Lung (tissue), 12 donors: ENCODE results near the gene KANK4. TPM values are rescaled to one million over a fixed set of nuclear protein-coding genes. Genes with fewer than 3 reads are reported as not detected.

Experiments
- ATAC-seq: fragments of 200-7000 bp; cut with Tn5 transposase; one replicate; pipeline ENCODE4 v1.9.1; 2020; ENCODE audit warnings: moderate number of reproducible peaks; ENCODE audit not compliant: insufficient read depth, low FRiP score
- DNase-seq, 3 donors: peaks; one replicate each; pipeline ENCODE4 v3.0.0-alpha.2; 2013 to 2017
- H3K27ac ChIP-seq, 2 donors: one replicate each; pipeline ENCODE4 v1.5.1; 2013; ENCODE audit warnings: mild to moderate bottlenecking in 2 of 2, moderate library complexity in 2 of 2, control low read depth in 1 of 2, inconsistent platforms in 1 of 2, low read depth in 1 of 2, low read length in 1 of 2
- H3K27me3 ChIP-seq, 3 donors: one replicate each; pipeline ENCODE4 v1.5.1; 2013; ENCODE audit warnings: low read length in 2 of 3; ENCODE audit not compliant: control insufficient read depth in 3 of 3, insufficient read depth in 3 of 3
- H3K36me3 ChIP-seq, 4 donors: one replicate each; pipeline ENCODE4 v1.5.1; 2013; ENCODE audit warnings: low read length in 4 of 4, mild to moderate bottlenecking in 1 of 4, moderate library complexity in 1 of 4; ENCODE audit not compliant: control insufficient read depth in 4 of 4, insufficient read depth in 4 of 4
- H3K4me1 ChIP-seq, 5 donors: one replicate each; pipeline ENCODE4 v1.5.1; 2013; ENCODE audit warnings: low read length in 5 of 5, mild to moderate bottlenecking in 2 of 5, moderate library complexity in 1 of 5; ENCODE audit not compliant: control insufficient read depth in 5 of 5, insufficient read depth in 5 of 5
- H3K4me3 ChIP-seq: one replicate; pipeline ENCODE4 v1.5.1; 2013; ENCODE audit warnings: mild to moderate bottlenecking, control low read depth, moderate library complexity
- H3K9ac ChIP-seq, 2 donors: one replicate each; pipeline ENCODE4 v1.5.1; 2013; ENCODE audit warnings: low read length in 2 of 2, control low read depth in 1 of 2; ENCODE audit not compliant: insufficient read depth in 1 of 2
- H3K9me3 ChIP-seq, 4 donors: one replicate each; pipeline ENCODE4 v1.5.1; 2013; ENCODE audit warnings: low read length in 3 of 4, mild to moderate bottlenecking in 1 of 4, moderate library complexity in 1 of 4; ENCODE audit not compliant: control insufficient read depth in 4 of 4, insufficient read depth in 3 of 4
- WGBS, 2 donors: extraction: QIAGEN DNeasy Blood & Tissue Kit; methylation state at CpG; one replicate each; pipeline ENCODE4 v1.1.7; 2013; 5-methylcytosine and 5-hydroxymethylcytosine counted together
- polyA plus RNA-seq, 2 donors: library from polyadenylated mRNA; stranded (reverse); fragments of 200-250 nt; gene quantifications; one replicate each; pipeline ENCODE4 v1.2.1, GENCODE V29; 2013
- total RNA-seq, 2 donors: library from RNA; depleted of rRNA in 1 of 2; stranded (reverse); fragments of >200 nt in 1 of 2; gene quantifications; one replicate each; pipeline ENCODE4 v1.2.1, GENCODE V29; 2014 to 2021
- TF ChIP-seq, protein P1 (sequence below): IDR thresholded peaks from 2 replicates; pipeline ENCODE4 v1.5.1; 2012; ENCODE audit warnings: mild to moderate bottlenecking; ENCODE audit errors: control extremely low read depth, extremely low read depth
- donor health status: control.
- donor health status: control.
- donor health status: Bipolar disorder and iron deficiency.
- donor health status: healthy.
- donor health status: DM: yes; HTN: yes; CAD: no.

KANK4 gene
- total and polyA plus RNA-seq, 4 donors = 0.10 to 11.4 (median 0.99) TPM

DNA sequence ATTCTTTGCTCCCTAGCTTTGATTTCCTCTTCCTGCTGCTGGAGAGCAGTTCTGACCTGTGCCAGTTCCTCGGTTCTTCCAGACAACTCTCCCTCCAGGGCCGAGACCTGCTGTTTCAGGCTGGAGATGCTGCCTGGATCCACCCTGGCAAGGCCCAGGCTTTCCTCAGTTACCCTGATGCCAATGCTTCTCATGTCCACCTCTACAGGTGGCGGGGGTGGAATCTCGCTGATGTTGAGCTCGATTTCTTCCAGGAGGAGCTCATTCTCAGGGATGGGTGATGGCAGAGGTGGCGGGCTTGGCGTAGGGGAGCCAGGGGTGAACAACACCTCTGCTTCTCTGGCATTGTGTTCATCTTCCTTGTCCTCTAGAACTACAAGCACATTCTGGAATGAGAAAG is 45.3 kb downstream of the KANK4 start:
- Histone ChIP-seq H3K27me3 (no peaks in the 10 kb centered on the region), H3K4me3 (no peak overlapping the region), H3K36me3 (peaks cover 0 to 3% (median 0%) of the 10 kb centered on the region in 4 donors), H3K27ac (no peak overlapping the region), H3K4me1 (peaks cover 0 to 14% (median 5%) of the 10 kb centered on the region in 5 donors), H3K9me3 (peaks cover 0 to 5% (median 0%) of the 10 kb centered on the region in 4 donors), H3K9ac (no peak overlapping the region)
- DNase-seq (no peak), ATAC-seq (no peak)
- WGBS, 2 donors = 95 to 97% methylated on average over 7 of the region's 7 CpGs
- TF ChIP-seq, protein P1, sequence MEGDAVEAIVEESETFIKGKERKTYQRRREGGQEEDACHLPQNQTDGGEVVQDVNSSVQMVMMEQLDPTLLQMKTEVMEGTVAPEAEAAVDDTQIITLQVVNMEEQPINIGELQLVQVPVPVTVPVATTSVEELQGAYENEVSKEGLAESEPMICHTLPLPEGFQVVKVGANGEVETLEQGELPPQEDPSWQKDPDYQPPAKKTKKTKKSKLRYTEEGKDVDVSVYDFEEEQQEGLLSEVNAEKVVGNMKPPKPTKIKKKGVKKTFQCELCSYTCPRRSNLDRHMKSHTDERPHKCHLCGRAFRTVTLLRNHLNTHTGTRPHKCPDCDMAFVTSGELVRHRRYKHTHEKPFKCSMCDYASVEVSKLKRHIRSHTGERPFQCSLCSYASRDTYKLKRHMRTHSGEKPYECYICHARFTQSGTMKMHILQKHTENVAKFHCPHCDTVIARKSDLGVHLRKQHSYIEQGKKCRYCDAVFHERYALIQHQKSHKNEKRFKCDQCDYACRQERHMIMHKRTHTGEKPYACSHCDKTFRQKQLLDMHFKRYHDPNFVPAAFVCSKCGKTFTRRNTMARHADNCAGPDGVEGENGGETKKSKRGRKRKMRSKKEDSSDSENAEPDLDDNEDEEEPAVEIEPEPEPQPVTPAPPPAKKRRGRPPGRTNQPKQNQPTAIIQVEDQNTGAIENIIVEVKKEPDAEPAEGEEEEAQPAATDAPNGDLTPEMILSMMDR = no peak

- H3K36me3 ChIP-seq = peaks cover 0 to 6% (median 0%) of the 10 kb centered on the region in 4 donors
- no peak overlapping the region for H3K9ac ChIP-seq
- H3K4me1 ChIP-seq = peaks cover 0 to 18% (median 5%) of the 10 kb centered on the region in 5 donors
- peak; percentile 38 to 67 (median 38) for DNase-seq
- no peak for ATAC-seq
- TF ChIP-seq, protein P1 = no peak
- WGBS, 2 donors = 22 to 33% methylated on average over 13 of the region's 13 CpGs
- H3K4me3 ChIP-seq = no peak overlapping the region
- no peaks in the 10 kb centered on the region for H3K27me3 ChIP-seq
- H3K9me3 ChIP-seq = no peaks in the 10 kb centered on the region
- no peak overlapping the region for H3K27ac ChIP-seq
Measured at GRCh38 chr1:62271948-62272728, 47.1 kb downstream of the KANK4 start.

GRCh38 chr1:62271134-62271533 is 48.1 kb downstream of the KANK4 start:
- 71 to 74% methylated on average over 7 of the region's 7 CpGs for WGBS, 2 donors

More at GRCh38 chr1:62271134-62271533, 48.1 kb downstream of the KANK4 start:
- Histone ChIP-seq H3K27me3 (no peaks in the 10 kb centered on the region), H3K4me1 (peaks cover 0 to 22% (median 5%) of the 10 kb centered on the region in 5 donors), H3K9me3 (no peaks in the 10 kb centered on the region), H3K27ac (no peak overlapping the region), H3K4me3 (no peak overlapping the region), H3K9ac (no peak overlapping the region), H3K36me3 (peaks cover 0 to 6% (median 0%) of the 10 kb centered on the region in 4 donors)
- DNase-seq (peak in 2 of 3 donors; percentile 14 to 29), ATAC-seq (no peak)
- TF ChIP-seq, protein P1 = no peak
